HL-60/S4 treated with phorbol 12-myristate 13-acetate at 8.2 ng/mL for 4 days and 3 days (cell line): ENCODE data around the gene TTC39B.
"Not testable (repeated sequence)": the region's sequence is repeated elsewhere in the genome, so short reads cannot be mapped to it uniquely, and the experiment has no call there.

ENCODE experiments used
- in situ Hi-C: fragments of 300-500 bp; cut with MboI; formaldehyde crosslinking; loops from 2 replicates; pipeline ENCODE4 v1.15.0; 2022; ENCODE audit warnings: low sequenced_read_pairs

TTC39B gene

DNA sequence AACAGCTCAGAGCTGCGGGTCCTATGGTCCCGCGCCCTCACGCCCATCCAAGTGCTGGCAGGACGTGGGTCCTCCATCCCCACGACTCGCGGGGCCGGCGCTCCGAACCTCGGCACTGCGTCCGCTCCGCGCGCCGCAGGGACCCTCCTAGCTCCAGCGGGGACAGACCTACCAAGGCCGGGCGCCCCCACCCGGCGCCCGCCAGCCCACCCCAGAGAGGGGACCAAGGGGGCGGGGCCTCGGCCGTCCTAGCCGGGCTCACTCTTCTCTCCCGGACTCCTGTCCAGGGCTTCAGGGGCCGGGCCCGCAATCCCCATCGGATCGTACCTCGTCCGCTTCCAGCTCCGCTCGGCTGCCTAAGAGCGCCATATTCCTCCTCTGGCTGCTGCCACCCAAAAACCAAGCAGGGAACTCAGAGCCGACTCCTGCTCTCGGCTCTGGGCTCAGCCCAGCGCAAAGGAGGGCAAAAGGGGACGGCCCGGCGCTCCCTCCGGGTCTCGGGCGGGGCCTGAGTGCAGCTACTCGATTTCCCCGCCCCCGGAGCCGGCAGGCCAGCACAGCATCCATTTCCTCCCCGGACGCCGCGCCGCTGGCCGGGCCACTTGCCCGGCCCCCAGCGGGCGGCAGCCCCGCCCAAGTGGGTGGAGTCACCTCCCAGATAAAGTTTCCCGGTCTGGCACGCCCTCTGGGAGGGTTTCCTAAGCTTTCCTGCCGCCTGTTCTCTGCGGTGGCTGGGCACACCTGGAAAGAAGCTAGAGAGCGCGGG is at the start of gene TTC39B:
TSS of gene TTC39B (minus strand) at position 460 of the 766 bp plus-strand sequence. CDS start at position 369, 91 bp downstream.
- in situ Hi-C loops: no loop called here

DNA sequence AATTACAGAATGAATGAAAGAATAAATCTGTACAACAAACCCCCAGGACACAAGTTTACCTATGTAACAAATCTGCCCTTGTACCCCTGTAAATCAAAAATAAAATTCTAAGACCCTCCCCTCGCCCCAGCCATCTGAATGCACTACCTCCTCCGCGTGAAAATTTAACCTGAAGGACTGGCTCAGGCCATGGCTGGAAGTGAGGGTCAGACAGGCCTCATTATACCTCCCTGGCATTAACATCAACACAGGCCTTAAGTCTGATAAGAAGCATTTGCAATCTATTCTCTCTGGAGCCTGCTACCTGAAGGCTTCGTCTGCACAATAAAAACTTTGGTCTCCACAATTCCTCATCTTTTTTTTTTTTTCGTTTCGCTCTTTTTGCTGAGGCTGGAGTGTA is 48.7 kb upstream of the TTC39B start:
- in situ Hi-C loops: no loop called here

DNA sequence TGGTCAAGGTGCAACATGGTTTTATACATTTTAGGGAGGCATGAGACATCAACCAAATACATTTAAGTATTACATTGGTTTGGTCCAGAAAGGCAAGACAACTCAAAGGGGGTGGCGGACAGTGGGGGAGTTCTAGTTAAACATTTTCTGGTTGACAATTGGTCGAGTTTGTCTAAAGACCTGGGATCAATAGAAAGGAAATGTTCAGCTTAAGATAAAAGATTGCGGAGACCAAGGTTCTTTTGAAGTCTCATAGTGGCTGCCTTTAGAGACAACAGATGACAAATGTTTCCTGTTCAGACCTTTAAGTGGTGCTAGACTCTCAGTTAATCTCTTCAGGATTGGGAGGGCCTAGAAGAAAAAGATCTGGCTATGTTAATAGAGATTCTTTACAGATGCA is 47.7 kb upstream of the TTC39B start:
- in situ Hi-C loops: no loop called here

DNA sequence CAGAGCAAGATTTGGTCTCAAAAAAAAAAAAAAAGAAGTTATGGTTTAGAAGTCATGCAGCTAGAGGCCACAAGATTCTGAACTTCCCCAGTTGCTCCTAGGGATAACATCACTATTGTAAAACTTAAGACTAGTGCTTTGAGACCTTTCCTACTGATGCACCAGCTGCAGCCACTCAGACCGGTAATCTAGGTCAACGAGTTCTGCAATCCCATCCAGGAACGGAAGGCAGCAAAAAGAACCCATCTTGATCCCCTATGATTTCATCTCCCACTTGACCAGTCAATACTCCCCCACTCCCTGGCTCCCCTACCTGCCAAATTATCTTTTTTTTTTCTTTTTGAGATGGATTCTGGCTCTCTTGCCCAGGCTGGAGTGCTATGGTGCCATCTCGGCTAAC is 46.9 kb upstream of the TTC39B start:
- in situ Hi-C loops: no loop called here

DNA sequence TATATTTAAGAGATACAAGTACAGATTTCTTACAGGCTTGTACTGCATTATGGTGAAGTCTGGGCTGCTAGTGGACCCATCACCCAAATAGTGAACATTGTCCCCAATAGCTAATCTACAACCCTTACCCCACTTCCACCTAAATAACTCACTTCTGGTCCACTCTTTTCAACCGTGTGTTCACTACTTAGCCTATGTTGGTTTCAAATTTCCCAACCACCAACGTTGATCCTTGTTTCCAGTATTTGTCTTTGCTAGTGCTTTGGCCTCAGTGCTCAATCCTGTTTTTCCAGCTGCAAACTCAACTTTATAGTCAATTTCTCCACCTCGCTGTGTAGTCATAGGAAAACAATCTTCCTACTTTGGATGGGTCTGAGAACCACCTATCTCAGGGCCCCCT is 45.3 kb upstream of the TTC39B start:
- in situ Hi-C loops: no loop called here

DNA sequence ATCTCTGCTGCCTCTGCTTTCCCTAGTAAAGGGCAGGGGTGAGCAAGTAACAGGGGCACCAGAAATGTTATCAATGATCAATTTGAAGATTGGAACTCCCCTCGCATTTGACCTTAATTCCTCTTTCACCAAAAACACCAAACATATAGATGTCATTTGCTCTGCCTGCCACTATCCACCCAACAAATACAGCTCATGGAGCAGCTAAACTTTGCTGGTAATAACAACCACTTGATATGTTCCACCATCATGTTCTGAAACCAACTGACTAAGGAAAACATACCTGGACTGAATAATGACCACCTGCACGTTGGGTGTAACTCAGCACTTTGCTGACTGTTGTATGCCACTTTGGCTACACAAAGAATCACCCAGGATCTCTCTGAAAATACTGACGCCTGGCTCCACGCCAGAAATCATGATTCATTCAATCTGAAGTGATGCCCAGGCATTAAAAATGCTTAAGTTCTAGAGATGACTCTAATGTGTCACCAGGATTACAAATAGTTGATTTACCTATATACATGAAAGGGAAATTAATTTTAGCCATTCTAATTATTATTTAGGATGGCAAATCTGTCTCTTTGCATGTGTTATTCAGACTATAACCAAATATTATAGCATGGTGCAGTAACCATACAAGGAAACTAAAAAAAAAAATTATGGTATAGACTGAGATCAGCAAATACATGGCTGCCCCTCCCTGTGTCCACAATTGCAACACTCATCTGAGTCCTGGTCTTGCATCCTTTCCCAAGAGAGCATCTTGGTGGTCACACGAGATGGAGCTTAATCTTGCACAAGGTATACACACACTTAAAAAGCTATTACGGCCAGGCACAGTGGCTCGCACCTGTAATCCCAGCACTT is 43.1 kb upstream of the TTC39B start:
- in situ Hi-C loops: no loop called here

DNA sequence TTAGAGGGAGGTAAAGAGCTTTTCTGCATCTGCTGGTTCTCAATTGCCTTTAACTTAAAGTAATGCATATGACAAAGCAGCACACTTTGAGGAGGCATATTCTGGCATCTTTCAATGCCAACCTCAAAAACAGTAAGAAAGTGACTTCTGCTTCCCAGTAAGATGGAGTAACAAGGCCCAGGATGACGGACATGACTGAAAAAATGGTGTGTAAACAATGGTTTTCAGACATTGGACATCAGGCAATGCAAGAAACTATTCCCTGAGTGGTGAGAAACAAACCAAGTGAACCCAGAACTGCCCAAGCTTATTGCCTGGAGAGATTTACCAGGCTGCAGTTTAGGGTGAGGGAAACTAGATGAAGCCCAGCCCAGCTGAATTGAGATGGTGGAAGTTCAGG is 39.8 kb upstream of the TTC39B start:
- in situ Hi-C loops: no loop called here

DNA sequence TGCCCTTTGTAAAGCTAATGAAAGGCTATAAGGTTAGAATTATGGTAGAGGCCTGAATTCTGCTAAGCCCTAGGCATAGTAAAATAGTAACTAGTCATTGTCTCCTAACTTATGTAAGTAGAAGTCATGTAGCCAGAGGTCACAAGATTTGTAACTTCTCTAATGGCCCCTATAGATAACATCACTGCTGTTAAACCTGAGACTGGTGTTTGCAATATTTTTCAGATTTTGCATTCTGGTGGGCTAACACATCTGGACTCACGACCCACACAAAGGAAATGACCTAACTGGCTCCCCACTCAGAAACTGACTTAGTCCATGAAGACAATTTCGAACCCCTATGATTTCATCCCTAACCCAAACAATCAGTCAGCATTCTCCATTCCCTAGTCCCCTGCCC is 37.2 kb upstream of the TTC39B start:
- in situ Hi-C loops: no loop called here

DNA sequence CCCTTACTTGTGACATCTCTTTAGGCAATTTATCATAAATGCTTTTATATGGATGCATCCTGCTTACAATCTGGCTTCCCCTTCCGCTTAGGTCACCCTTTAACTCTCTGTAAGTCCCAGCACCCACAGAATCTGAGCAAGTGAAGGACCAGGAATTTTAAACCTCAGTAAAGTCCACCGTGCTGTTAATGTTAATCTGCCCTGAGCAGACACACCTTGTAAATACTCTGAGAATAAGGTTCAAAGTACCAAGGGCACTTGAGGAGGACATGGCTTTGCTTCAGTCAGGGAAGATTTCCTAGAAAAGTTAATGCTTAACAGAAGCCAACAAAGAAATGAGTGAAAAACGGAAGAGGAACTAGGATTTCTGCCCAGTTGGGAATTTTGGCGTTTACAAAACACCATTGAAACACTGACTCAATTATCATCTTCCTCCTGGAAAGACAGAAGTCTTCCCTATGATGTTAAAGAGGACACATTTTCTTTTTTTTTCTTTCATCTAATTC is 26.4 kb upstream of the TTC39B start:
- in situ Hi-C loops: no loop called here

DNA sequence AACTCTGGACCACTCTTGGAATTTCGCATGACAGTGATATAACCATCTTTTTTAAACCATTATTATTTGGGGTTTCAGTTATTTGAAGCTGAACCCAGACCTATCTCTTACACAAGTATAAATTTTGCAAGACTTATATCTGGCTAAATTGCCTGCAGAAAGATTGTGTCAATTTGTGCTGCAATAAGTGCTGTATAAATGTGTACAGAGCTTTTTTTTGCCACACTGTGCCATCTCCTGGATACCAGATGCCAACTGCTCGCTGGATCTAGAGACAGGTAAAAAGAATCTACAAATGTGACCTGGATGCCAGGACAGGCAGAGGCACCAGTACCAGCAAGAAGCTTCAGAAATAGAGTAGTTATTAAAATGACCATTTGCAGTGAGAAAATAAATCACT is 25.9 kb upstream of the TTC39B start:
- in situ Hi-C loops: no loop called here

DNA sequence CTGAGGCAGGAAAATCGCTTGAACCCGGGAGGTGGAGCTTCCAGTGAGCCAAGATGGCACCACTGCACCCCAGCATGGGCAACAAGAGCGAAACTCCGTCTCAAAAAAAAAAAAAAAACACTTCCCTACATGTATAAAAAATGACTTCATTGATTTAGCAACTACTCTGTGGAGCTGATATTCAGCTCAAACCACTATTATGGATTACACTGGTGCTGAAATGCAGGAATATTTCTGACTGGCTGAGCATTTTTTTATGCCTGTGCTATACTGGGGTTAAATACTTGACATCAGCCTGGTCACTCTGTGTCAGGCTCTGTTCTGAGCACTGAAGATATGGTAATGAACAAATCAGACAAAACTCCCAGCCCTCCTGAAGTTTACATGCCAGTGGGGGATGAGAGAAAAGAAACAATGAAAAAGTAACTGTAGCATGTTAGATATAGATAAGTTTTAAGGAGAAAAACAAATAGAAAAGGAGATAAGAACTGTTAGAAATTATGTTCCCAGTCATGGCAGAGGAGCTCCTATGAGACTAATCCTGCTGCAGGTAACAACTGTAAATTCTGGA is 22.6 kb upstream of the TTC39B start:
- in situ Hi-C loops: no loop called here

DNA sequence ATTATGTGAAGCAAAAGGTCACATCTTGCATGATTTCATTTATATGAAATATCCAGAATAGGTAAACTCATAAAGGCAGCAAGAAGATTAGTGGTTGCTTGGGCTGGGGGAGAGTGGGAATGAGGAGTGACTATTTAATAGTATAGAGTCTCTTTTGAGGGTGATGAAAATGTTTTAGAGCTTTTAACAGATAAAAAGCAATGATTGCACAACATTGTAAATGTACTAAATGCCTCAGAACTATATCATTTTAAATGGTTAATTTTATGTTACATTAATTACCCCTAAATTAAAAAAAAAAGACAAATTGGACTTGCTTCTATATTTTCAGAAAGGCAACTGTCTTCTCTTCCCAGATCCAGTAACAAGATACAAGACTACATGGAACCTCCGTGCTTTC is 21.9 kb upstream of the TTC39B start:
- in situ Hi-C loops: no loop called here

DNA sequence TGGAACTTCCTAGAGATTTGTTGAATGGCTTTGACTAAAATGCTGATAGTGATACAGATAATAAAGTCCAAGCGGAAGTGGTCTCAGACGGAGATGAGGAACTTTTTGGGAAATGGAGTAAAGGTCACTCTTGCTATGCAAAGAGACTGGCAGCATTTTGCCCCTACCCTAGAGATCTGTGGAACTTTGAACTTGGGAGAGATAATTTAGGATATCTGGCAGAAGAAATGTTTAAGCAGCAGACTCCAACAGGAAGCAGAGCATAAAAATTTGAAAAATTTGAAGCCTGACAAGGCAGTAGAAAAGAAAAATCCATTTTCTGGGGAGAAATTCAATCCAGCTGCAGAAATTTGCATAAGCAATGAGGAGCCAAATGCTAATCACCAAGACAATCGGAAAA is 15.7 kb upstream of the TTC39B start:
- in situ Hi-C loops: not testable (repeated sequence)

DNA sequence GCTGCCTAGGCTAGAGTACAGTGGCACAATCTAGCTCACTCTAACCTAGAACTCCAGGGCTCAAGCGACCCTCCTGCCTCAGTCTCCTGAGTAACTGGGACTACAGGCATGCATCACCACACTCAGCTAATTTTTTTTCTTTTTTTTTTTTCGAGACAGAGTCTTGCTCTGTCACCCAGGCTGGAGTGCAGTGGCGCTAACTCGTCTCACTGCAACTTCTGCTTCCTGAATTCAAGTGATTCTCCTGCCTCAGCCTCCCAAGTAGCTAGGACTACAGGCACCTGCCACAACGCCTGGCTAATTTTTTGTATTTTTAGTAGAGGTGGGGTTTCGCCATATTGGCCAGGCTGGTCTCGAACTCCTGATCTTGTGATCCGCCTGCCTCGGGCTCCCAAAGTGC is 12.6 kb upstream of the TTC39B start:
- in situ Hi-C loops: not testable (repeated sequence)

DNA sequence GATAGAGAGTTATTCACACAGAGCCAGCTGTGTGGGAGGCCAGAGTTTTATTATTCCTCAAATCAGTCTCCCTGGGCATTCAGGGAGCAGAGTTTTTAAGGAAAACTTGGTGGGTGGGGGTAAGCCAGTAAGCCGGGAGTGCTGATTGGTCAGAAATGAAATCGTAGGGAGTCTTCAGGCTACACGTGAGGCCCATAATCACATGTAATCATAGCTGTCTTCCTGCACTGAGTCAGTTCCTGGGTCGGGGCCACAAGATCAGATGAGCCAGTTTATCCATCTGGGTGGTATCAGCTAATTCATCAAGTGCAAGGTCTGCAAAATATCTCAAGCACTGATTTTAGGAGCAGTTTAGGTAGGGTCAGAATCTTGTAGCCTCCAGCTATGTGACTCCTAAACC is 10.8 kb upstream of the TTC39B start:
- in situ Hi-C loops: no loop called here

DNA sequence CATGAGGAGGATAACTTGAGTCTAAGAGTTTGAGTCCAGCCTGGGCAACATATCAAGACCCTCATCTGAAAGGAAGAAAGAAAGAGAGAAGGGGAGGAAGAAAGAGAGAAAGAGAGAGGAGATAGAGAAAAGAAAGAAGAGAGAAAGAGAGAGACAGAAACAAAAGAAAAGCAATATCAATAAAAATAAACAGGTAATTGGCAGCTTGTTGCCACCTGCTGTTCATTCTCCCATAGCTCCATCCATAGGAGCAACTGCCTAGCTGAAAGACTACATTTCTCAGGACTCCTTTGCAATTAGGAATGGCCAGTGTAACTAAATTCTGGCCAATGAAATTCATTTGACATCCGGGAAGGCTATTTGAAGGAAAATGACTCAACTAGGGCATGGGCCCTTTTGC is 4.6 kb upstream of the TTC39B start:
- in situ Hi-C loops: no loop called here

DNA sequence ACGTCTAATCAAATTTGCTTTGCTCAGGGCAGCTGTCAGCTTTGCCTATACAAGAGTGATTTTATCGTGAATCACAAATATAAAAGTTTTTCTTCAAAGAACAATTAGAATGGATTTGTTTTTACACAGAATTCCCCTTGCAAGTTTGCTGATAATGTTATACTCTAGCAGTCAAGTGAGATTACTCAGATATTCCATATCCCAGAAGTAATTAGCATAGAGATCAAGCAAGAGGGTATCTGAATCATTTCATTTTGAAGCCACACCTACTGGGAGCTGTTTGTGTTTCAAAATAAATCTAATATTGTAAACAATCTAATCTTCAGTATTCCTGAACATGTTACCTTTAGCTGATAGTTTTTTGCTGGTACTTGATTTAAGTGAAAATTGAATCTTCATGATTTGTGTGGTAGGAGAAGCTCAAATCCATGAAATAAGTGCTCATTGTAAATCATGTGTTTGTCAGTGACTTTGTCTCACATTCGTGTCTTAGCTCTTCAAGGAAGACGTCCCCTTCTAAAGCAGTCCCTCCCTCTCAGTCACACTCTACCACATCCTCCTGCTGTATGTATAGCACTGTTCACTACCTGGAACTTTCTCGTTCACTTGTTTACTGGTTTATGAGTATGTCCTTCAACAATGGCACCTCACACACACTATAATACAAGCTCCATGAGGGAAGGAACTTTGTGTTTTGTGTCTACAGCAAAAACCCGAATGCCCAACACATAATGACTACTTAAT is 3.3 kb upstream of the TTC39B start:
- in situ Hi-C loops: no loop called here

DNA sequence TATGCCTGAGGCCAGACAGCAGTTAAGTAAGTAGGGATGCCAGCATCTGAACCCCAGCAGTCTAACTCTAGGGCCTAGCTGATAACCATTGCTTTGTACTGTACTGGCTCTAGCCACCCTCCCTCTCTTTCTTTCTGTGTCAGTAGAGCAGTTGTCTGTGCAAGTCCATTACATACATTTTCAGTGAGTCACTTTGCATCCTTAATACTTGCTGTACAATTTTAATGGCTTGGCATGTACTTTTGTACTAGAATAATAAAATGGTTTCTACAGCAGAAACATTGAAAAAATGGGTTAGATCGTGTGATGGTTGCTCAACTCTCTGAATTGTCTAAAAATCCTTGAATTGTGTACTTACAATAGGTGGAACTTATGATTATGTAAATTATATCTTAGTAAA is 1.5 kb upstream of the TTC39B start:
- in situ Hi-C loops: no loop called here

DNA sequence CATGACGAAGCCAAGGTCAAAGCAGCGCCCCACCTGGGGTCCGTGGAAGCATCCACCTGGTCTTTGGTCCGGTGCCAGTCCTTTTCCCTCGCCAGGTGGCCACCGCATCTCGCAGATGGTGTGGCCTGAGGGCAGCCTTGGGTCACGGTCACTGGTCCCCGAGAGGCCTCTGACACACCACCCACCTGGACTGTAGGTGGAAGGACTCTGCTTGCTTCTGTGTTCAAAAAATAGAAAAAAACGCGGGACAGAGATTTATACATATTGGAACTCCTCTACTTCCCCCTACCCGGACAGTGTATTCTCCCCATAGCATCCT is 466 bp upstream of the TTC39B start:
- in situ Hi-C loops: no loop called here

DNA sequence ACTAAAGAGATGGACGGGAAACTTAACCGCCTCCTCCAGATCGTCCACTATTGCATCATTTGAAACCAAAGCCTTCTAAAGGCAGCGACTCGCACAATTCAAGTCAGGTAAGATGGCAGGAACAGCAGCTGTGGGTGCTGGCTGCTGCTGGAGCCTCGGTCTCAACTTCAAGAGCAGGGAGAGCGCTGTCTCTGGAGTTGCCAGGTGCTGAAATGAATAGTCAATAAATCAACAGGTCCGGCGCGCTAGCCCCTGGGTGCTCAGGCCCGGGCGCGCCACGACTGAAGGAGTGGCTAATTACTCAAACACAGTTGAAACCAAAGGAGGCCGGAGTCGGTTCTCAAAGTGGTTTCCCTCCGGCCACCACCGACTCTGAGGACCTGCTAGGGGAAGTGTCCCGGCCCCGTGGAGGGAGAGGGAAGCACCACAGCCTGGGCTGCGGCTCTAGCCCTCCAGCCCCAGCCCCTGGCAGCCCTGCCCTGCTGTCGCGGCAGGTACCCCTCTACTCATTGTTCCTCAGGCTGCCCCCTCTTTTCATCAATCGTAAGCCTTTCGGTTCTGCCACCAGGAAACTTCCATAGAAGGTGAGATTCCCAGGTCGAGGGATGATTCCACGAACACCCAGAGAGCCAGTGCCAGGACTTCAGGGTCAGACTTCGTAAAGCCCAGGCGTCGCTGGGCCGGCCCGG is 804 bp downstream of the TTC39B start:
- in situ Hi-C loops: no loop called here

DNA sequence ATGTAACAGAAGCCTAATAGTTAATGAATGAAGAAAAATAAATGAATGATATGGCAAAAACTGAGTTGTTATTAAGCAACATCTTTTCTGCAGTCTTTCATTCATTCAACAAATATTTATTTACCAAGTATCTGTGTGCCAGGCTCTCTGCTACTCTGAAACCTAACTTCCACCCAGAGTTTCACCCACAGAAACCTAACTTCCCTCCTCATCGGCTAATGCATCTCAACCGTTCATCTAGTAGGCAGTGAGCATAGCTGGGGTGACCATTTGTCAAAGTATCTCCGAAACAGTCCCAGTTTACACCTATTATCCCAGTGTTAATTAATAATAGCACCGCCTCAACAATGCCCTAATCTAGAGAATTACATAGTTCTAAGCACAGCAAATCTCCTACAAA is 1.5 kb downstream of the TTC39B start:
- in situ Hi-C loops: no loop called here
